Fibroblast of skin of abdomen (primary cell): ENCODE results near the gene ROS1. TPM values are rescaled to one million over a fixed set of nuclear protein-coding genes. Genes with fewer than 3 reads are reported as not detected.
"Not testable (repeated sequence)": the region's sequence is repeated elsewhere in the genome, so short reads cannot be mapped to it uniquely, and the experiment has no call there.

Source experiments
- DNase-seq: peaks from one replicate; pipeline ENCODE4 v3.0.0-alpha.2; 2013
- polyA plus RNA-seq, 2 experiments: library from polyadenylated mRNA; unstranded; fragments of 120-200 nt; gene quantifications; one replicate each; pipeline ENCODE4 v1.2.1, GENCODE V29; 2013; ENCODE audit not compliant: insufficient read length in 2 of 2

ROS1 gene
- polyA plus RNA-seq (2013, experiment 1 of 2; ENCODE audit: insufficient read length), result 0.73 TPM
- polyA plus RNA-seq (2013, experiment 2 of 2; ENCODE audit: insufficient read length), result 0.77 TPM

DNA sequence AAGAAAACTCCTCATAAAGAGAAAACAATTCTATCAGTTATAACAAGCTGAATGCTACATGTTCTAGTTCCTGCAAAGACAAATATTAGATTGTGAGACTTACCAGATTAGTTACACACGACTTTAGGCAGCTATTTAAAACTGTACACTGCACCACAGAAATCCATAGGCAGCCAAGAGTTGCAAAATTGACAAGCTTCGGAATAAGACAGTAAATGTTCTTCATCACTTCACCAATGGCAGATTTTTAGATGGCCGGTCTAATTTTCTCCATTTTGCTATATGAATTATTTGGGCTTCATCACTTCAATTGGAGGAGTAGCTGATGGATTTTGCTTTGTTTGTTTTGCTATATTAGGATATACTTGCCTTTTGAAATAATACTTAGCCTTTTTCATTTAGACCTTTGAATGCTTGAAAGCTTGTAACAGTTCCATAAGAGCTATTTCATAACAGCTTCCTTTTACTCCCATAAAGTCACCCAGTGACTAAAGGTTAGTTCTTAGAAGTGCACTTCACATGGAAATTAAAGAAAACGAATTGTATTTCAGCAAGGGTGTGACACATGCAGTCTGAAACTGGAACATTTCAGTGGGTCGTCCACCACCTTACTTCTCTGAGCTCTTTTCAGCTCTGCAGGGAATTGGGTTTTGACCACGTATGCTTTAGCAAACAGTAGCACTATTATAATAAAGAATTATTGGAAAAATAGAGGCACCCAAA lies at the start of gene ROS1:
Gene ROS1 (minus strand): TSS at position 512 of the 723 bp plus-strand sequence. CDS start 286 bp downstream, at position 226.
- no peak for DNase-seq

DNA sequence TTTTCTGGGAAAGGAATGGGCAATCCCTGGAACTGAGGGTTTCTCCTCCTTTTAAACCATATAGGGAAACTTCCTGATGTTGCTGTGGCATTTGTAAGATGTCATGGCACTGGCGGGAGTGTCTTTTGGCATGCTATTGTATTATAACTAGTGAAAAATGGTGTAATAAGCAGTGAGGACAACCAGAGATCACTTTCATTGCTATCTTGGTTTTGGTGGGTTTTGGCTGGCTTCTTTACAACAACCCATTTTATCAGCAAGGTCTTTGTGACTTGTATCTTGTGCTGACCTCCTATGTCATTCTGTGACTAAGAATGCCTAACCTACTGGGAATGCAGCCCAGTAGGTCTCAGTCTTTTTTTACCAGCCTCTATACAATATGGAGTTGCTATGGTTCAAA lies 47.7 kb upstream of the ROS1 start:
- DNase-seq, result no peak

DNA sequence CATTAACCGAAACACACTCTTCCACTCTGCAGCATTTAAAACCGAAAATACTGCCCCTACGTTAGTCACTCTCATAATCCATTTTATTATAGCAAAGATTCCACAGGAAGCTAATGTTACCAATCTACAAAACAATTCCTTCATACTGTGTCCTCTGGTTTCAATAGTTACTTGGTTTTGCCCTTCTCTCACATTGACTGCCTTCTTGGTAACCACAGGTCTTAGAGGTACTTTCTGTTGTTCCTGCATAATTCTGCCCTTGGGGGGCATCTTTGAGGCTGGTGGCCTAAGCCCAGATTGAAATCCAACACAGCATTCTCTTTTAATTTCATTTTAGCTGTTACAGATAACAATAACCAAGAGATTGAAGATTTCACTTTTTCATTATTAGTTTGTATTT lies 46.9 kb upstream of the ROS1 start:
- DNase-seq, result no peak

DNA sequence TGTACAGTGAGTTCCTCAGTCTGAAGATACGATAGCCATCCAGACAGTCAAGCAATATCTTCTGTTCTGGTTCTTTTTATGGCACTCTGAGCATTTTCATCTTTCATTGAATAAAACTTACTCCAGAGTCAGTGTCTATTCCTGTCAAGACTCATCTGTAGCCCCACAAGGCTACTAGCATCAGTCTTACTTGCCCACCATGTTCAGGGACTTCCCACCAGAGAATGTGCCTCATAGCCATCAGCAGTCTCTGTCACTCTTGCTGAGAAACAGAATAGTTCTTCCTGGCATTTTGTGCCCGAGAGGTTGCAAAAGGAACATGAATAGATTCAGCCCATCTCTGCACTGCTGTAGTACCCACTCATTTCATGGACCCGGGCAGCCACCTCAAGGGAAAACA lies 44.0 kb upstream of the ROS1 start:
- DNase-seq, result no peak

DNA sequence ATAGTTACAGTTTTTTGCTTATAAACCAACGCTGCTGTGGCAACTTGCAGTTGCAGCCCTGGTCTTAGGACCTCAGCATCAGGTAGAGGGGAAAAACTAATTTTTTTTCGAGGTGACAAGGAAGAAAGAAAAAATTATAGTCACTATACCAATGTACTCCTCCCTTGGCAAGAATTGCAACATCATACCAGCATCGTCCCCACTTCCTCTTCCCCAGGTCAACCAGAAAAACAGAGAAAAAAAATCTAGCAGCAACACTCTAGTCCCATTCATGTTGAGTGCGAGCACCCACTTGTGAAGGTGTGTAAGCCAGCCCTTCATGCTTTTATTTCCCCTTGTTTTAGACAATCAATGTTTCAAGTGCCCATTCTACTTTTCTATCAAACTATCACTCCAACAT lies 43.6 kb upstream of the ROS1 start:
- DNase-seq, result no peak

DNA sequence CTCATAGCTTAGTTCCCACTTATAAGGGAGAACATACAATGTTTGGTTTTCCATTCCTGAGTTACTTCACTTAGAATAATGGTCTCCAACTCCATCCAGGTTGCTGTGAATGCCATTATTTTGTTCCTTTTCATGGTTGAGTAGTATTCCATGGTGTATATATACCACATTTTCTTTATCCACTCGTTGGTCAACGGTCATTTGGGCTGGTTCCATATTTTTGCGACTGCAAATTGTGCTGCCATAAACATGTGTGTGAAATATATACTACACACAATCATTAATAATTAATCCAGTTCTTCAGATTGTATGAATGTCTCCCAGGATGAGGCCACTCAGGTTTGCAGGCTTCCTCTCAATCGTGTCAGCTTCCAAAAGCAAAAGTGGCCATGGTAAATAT lies 42.8 kb upstream of the ROS1 start:
- not testable (repeated sequence) for DNase-seq

DNA sequence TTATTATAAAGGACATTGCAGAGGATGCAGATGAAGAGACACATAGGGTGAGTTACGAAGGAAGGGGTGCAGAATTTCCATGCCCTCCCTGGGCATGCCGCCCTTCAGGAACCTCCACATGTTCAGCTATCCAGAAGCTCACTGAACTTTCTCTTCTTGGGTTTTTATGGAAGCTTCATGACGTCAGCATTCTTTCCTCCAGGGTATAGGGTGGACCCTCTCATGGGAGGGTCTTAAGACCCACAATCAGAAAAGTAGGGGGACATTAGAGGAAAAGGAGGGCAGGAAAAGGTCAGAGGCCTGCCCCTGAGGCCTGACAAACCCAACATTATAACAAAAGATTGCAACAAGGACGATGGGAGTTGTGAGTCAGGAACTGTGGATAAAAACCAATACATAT lies 42.1 kb upstream of the ROS1 start:
- DNase-seq, result no peak

DNA sequence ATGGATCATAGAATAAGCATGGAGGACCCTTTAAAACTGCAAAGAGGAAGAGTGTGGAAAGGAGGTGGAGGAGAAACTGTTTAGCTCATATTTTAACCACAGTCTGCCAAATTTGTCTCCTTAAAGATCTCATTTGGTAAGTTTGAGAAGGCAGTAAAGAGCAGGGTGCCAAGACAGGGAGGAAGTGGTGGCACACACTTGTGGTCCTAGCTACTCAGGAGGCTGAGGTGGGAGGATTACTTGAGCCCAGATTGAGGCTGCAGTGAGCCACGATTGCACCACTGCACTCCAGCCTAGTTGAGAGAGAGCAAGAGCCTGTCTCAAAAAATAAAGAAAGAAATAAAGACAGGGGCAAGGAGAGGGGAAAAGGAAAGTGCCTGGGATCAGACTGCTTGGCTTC lies 39.9 kb upstream of the ROS1 start:
- no peak for DNase-seq

DNA sequence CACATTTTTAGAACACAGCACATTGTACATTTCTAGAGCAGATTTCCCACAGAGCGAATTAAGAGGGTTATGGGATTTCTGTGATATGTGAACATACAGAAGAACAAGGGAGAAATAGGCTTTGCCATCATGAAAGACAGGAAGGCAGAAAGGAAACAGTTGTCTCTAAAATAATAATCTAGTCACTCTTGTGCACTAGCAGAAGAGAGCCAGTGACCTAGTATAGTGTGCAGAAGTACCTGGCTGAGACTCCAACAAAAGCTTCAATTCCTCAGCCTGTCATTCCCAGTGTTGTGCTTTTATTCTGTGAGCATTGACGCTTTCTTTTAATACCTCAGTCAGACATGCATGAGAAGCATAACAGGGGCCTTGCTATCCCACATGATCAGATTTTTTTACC lies 39.0 kb upstream of the ROS1 start:
- DNase-seq, result no peak

DNA sequence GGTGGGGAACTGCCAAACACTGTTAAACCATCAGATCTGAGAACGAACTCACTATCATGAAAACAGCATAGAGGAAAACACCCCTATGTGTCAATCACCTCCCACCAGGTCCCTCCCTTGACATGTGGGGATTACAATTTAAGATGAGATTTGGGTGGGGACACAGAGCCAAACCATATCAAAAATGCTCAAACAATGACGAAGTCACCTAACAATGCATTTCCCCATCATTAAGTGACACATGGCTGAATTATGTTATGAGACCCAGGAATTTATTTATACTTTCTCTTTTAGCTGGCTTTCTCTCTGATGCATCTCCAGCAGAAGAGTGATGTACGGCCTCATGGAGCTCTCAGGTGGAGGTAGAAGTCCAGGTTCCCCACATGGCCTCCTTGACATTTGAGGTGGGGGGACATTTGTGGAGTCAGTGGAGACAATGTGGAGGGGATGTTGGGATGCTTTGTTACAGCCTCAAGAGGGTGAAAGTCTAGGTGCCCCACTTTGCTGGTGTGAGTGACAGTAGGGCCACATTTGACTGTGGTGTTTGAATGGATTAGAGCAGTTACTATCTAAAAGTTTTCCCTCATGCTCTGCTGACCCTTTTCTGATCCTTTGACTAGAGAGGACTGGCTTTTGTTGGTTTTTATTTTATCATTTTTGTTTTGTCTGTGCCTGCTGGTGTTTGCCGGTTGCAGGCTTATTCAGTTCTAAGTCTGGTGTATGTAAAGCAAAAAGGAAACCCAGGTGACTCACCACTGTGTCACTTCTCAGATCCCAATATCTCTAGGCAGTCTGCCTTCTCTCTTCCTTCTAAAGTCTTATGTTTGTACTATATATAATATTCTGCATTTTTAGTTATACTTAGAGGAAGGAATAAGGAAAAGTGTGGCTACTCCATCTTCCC lies 38.3 kb upstream of the ROS1 start:
- peak; percentile 67 for DNase-seq

DNA sequence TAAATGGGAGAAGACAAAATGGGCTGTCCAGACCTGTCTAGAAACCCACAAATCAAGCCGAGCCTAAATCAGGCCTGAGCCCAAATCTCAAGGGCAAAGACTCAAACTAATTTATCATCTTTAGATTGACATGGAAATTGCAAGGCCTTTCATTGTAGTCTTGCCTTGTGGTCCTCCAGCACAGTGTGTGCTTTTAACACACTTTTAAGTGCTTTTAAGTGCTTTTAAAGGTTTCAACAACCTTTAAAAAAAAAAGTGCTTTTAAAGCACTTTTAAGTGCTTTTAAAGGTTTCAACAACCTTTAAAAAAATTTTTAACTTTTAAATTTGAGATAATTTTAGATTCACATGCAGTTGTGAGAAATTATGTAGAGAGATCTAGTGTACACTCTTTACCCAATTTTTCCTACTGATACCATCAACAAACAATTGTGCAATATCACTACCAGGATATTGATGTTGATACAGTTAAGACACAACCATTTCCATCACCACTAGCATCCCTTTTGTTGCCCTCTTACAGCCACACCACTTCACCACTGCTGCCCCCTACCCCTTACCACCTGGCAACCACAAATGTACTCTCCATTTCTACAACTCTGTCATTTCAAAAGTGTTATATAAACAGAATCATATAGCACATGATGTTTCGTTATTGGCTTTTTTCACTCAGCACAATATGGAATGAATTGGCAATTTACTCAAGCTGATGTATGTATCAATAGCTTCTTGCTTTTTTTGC lies 33.6 kb upstream of the ROS1 start:
- no peak for DNase-seq

DNA sequence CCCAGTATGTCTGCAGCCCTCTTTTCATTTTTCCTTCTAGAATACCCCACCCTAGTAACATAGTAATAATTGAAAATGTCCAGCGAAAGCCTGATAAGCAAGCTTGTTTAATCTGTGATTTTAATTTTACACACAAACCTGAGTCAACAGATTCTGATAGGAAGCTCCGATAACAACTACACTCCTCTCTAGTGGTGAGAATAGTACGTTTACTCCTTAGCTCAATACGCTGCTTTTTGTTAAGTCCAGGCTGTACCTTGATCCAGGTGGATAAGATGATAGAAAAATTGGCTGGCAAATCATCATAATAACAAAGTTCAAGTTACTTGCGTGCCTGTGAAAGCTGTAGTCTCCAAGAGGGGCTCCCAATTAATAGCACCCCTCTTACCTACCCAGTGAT lies 31.3 kb upstream of the ROS1 start:
- DNase-seq, result no peak

DNA sequence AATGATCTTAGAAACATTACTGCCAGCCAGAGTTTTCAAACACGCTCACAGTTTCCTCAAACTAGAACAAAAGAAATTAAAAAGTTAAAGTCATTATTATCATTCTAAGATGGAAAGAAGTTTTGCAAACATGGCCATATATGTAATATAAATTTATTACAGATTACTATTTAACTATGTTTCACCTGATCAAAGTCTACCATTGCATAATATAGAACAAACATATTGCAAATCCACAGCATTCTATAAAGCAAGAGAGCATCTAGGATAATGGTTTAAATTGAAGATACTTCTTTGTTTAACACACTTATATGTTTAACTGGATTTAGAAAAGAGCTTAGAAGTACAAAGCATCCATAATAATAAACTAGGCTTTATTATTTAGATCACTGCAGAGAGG lies 30.5 kb upstream of the ROS1 start:
- no peak for DNase-seq

DNA sequence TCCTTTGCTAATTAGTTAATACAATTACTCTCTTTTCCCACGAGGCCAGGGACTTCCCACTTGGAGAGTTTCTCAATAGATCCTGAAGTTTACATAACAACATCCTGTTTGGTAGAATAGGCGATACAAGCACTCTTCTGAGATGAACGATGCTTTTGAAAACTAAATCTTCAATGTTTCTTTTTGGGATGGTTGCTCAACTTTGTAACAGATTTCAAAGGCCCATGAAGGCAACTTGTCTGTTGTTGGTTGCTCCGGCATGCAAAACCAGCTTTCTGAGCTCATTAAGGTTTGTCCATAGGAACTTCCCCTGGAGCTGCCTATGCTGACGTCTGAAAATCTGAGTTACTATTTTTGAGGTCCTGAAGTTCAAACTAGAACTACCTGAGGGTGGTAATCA lies 25.9 kb upstream of the ROS1 start:
- DNase-seq, result no peak

DNA sequence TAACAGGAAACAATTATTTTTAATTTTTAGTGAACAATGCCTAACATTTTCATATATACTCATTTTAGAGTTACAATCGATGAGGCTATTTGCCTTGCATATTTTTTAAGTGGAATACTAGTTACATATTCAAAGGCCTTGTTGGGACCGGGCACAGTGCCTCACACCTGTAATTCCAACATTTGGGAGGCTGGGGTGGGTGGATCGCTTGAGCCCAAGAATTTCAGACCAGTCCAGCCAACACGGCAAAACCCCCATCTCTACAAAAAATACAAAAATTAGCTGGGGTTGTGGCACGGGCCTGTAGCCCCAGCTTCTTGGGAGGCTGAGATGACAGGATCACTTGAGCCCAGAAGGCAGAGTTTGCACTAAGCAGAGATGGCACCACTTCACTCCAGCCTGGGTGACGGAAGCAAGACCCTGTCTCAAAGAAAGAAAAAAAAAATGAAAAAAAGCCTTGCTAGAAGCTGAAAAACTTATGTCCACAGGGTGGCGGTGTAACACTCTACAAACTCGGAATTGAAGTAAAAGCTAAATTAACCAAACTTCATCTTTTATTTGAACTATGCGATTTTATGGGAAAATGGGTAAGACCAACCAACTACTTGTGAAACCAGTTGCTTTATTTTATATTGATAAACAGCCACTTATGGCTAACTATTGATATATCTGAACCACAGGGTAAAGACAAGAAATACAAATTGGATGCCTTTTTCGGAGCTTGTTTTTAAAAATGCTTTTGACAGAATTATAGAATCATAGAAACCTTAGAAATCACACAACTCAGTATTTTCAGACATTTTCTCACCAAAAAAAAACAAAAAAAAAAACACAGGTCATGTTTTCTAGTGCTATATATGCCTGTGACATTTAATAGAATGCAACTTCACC lies 24.1 kb upstream of the ROS1 start:
- DNase-seq, result peak; percentile 86

DNA sequence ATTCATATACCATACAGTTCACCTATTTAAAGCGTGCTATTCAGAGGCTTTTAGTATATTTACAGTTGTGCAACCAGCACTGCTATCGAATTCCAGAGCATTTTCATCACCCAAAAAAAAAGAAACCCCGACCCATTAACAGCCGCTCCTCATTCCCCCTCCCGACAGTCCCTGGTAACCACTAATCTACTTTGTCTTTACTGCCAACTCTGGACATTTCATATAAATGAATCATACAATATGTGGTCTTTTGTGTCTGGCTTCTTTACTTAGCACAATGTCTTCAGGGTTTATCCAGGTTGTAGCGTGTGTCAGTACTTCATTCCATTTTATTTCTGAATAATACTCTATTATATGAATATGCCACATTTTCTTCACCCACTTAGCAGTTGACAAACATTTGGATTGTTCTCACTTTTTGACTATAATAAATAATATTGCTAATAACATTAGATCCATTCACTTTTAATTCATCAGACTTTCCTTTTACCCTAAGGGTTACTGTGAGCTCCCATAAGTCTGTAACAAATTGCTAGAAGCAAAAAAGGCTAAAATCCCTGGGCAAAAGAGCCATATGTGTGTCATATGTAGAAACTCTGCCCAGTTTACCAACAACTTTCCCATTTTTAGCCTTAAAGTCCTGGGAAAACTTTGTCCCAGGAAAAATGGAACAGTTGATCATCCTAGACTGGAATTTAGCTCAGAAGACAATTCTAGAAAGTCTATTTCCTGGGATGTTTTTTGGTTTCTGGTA lies 23.2 kb upstream of the ROS1 start:
- peak; percentile 99 for DNase-seq

DNA sequence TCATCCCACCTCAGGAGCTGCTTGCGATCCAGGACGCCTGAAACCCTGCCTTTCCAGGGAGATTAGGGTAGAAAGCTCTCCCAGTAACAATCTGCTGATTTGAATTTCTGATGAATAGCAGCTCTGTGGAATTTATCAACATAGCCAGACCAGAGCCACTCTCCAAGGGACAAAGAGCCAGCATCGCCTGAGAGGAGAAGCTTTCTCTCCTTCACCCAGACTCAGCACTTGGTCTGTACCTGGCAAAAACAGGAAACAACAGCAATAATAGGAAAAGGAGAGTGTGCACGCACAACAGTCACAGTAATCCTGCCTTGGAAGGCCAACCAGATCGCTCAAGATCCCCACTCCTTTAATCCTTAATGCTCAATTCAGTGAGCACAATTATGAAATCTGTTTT lies 22.3 kb upstream of the ROS1 start:
- no peak for DNase-seq

DNA sequence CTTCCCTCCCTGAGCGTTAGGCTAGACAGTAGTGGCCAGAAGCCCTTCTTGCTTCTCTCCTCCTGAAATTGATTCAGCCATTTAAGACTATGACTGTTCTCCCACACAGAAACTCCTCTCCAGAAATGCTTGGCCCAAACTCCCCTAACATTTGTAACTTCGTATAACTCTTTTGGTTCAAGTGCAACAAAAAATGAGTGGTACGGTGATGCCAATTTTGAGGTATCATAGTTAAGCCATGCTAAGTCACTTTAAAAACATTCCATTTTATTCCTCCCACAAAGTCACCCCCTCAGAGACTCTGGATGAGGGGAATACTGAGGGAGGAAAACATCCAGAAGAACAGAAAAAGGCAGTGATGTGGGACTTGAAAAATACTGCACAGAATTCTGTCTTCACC lies 21.1 kb upstream of the ROS1 start:
- peak; percentile 57 for DNase-seq

DNA sequence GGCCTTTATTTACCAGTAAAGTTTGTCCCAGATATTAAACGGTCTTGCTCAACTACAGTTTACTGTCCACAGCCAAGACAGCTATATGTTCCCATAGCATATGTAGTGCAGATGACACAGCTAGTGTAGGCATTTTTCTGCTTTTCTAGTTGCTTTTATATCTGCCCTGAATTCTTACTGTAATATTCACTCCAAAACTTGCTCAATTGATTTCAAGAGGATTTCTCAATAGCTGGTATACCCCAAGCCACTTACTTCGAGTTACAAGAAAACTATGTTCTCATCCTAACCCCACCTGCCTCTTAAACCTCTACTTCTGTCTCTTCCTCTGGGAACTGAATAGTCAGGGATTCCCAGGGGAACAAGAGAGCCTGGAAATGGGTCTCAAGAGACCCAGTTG lies 18.9 kb upstream of the ROS1 start:
- peak; percentile 88 for DNase-seq

DNA sequence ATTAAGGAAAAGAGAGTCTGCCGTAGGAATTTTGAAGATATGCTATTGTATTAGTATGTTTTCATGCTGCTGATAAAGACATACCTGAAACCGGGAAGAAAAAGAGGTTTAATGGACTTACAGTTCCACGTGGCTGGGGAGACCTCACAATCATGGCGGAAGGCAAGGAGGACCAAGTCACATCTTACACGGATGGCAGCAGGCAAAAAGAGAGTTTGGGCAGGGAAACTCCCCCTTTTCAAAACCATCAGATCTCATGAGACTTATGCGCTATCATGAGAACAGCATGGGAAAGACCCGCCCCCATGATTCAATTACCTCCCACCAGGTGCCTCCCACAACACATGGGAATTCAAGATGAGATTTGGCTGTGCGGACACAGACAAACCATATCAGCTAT lies 16.6 kb upstream of the ROS1 start:
- DNase-seq, result not testable (repeated sequence)

DNA sequence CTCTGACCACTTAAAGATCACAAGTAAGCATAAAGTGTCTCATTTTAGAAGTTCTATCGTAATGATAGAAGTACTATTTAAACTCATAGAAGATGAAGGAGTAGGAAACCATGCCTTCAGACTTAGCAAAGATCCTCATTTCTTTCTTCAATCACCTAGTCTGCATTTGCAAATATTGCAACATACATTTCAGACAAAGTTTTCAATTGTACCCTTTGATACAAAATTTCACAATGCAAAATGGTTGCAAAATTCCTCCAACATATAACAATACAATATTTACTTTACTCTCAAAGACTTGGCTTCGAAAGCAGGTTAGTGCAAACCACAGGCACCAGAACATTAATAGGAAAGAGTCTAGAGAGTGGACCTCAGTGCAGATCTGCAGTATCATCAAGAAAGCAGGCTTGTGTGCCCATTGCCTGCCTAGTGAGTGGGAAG lies 16.1 kb upstream of the ROS1 start:
- DNase-seq, result peak; percentile 76
